ENCODE data around the gene PTPRZ1. TPM values are rescaled to one million over a fixed set of nuclear protein-coding genes. Genes with fewer than 3 reads are reported as not detected.
A peak's percentile ranks its signal among the peaks of the same experiment; 100 is the strongest.

The PTPRZ1 gene
- total and polyA plus RNA-seq, 2 of the 8 experiments (the other 6 are each of a cell fraction or from before 2014, with no cell fraction given), result 112 to 135 TPM

DNA sequence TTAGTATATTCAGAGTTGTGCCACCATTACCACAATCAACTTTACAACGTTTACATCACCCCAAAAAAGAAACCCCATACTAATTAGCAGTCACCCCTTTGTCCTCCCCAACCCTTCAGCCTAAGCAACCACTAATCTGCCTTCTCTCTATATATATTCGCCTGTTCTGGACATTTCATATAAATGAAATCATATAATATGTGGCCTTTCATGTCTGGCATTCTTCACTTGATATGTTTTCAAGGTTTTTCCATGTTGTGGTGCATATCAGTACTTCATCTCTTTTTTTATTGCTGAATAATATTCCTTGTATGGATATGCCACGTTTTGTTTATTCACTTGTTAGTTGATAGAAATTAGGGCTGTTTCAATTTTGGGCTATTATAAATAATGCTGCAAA, 200.7 kb downstream of the PTPRZ1 start:
- Histone ChIP-seq H4K5ac (ENCODE audit: insufficient read length, low read depth, low read length) (no peak overlapping the region), H3K4me3 (ENCODE audit: extremely low read depth in 1 of 4, insufficient read depth in 2 of 4, low read depth in 3 of 4, low read length in 4 of 4) (no peak overlapping the region)
- no peak for TF ChIP-seq SIX5 (IDR thresholded peaks at IDR 0.05; ENCODE audit: low read depth, low read length)
- TF ChIP-seq, protein P1, sequence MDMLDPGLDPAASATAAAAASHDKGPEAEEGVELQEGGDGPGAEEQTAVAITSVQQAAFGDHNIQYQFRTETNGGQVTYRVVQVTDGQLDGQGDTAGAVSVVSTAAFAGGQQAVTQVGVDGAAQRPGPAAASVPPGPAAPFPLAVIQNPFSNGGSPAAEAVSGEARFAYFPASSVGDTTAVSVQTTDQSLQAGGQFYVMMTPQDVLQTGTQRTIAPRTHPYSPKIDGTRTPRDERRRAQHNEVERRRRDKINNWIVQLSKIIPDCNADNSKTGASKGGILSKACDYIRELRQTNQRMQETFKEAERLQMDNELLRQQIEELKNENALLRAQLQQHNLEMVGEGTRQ (IDR thresholded peaks at IDR 0.05; ENCODE audit: low read length), result no peak
- no peak for TF ChIP-seq HDAC2 (IDR thresholded peaks at IDR 0.05; ENCODE audit: borderline replicate concordance in 1 of 2, low read depth in 2 of 2, low read length in 2 of 2)
- TF ChIP-seq CHD2 (IDR thresholded peaks at IDR 0.05; ENCODE audit: low read length), result no peak
- TF ChIP-seq KDM1A (IDR thresholded peaks at IDR 0.05; ENCODE audit: borderline replicate concordance, low read length), result no peak
- TF ChIP-seq SIRT6 (IDR thresholded peaks at IDR 0.05; ENCODE audit: low read length), result no peak
- peak; percentile 0 for TF ChIP-seq TAF7 (optimal IDR thresholded peaks at IDR 0.05; ENCODE audit: borderline replicate concordance, low read depth, low read length)
- TF ChIP-seq TBP (IDR thresholded peaks at IDR 0.05; ENCODE audit: low read depth, low read length), result no peak
- no peak for TF ChIP-seq SP4 (IDR thresholded peaks at IDR 0.05; ENCODE audit: low read length)
- TF ChIP-seq, protein P2, sequence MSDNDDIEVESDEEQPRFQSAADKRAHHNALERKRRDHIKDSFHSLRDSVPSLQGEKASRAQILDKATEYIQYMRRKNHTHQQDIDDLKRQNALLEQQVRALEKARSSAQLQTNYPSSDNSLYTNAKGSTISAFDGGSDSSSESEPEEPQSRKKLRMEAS (IDR thresholded peaks at IDR 0.05), result no peak

More for the DNA sequence above, 200.7 kb downstream of the PTPRZ1 start:
- no peak overlapping the region for H2BK20ac ChIP-seq (ENCODE audit: low read length)
- no peak overlapping the region for H3K23ac ChIP-seq (ENCODE audit: insufficient read length)
- DNase-seq (ENCODE audit: low read depth in 1 of 2, low spot score in 2 of 2) (no peak), FAIRE-seq (no peak)
- H3K27me3 ChIP-seq (replicated peaks in 1 of 4; ENCODE audit: control insufficient read depth in 3 of 4, extremely low read depth in 1 of 4, insufficient read depth in 3 of 4, low read length in 3 of 4), result no peaks in the 10 kb centered on the region
- no peak overlapping the region for H2AFZ ChIP-seq (ENCODE audit: low read length)
- H3K79me2 ChIP-seq (ENCODE audit: control insufficient read depth in 1 of 2, insufficient read depth in 2 of 2, low read length in 2 of 2), result no peaks in the 10 kb centered on the region
- ChIA-PET CTCF (ENCODE audit: partially characterized antibody) (no interaction called here), POLR2A (ENCODE audit: partially characterized antibody) (interaction anchor here (1.3 kb wide), 1 partner anchor 10 kb away, joined by 3 read pairs; no protein-coding TSS in a partner anchor)
- no peak overlapping the region for H3K14ac ChIP-seq (ENCODE audit: insufficient read length)
- H3K9me3 ChIP-seq (ENCODE audit: insufficient read depth in 2 of 2, low read depth in 1 of 2, low read length in 1 of 2), result no peaks in the 10 kb centered on the region
- no peak overlapping the region for H2AK5ac ChIP-seq (ENCODE audit: low read depth, low read length)
- H2BK12ac ChIP-seq (ENCODE audit: low read depth, low read length), result no peak overlapping the region
- 76% methylated on average over 3 of the region's 3 CpGs; no CpG with 5 or more reads in 1 of the 2 experiments for WGBS, 2 experiments (ENCODE audit: extremely low coverage in 1 of 2, insufficient coverage in 1 of 2, insufficient read length in 1 of 2, insufficient replicate concordance in 2 of 2, low coverage in 1 of 2, low lambda C conversion rate in 2 of 2, missing lambda C conversion rate in 1 of 2)
- peaks cover 1 to 3% of the 10 kb centered on the region in 2 experiments for H4K20me1 ChIP-seq (replicated peaks in 1 of 2; ENCODE audit: control insufficient read depth in 1 of 2, insufficient read depth in 2 of 2, low read length in 2 of 2)
- H2BK5ac ChIP-seq (ENCODE audit: low read depth, low read length), result no peak overlapping the region
- H3K4me2 ChIP-seq (ENCODE audit: insufficient read depth in 1 of 2, low read depth in 2 of 2, low read length in 2 of 2), result no peak overlapping the region
- no peak overlapping the region for H4K91ac ChIP-seq (replicated peaks; ENCODE audit: insufficient read length, low read length)
- no peaks in the 10 kb centered on the region for H3K23me2 ChIP-seq (ENCODE audit: low read depth, low read length)
- no peak overlapping the region for H3K27ac ChIP-seq (ENCODE audit: low read depth, low read length)
- H3K36me3 ChIP-seq (ENCODE audit: control insufficient read depth in 2 of 4, insufficient read depth in 4 of 4, low read length in 3 of 4), result peaks cover 7 to 48% (median 30%) of the 10 kb centered on the region in 4 experiments; a peak in 7 of 8 replicates
- no peak overlapping the region for H3K4ac ChIP-seq (replicated peaks; ENCODE audit: insufficient read length, low read depth, low read length)
- peaks cover 0 to 5% (median under 1%) of the 10 kb centered on the region in 4 experiments; a peak in 2 of 7 replicates for H3K4me1 ChIP-seq (replicated peaks in 1 of 4; ENCODE audit: control insufficient read depth in 3 of 4, insufficient read depth in 4 of 4, low read length in 3 of 4)
- no peak overlapping the region for H3K9ac ChIP-seq (replicated peaks in 1 of 4; ENCODE audit: extremely low read depth in 1 of 4, low read depth in 3 of 4, low read length in 3 of 4)
- no peaks in the 10 kb centered on the region for H3K79me1 ChIP-seq (ENCODE audit: low read depth, low read length)
- no peak overlapping the region for H4K8ac ChIP-seq (ENCODE audit: extremely low read depth, insufficient read depth, low read length)
- H2BK15ac ChIP-seq (ENCODE audit: low read length), result no peak overlapping the region
- H2BK120ac ChIP-seq (replicated peaks; ENCODE audit: low read depth, low read length), result no peak overlapping the region
- no peak overlapping the region for H3K56ac ChIP-seq (replicated peaks; ENCODE audit: insufficient read length, low read depth, low read length)
- no peak overlapping the region for H3K18ac ChIP-seq (ENCODE audit: extremely low read depth, low read length)

Measured in H1 (cell line).